HEK293 (cell line): ENCODE results near the gene VEGFB.

Experiments
- CTCF ChIA-PET: fragments of 350-600 bp; formaldehyde crosslinking; extraction: SDS; loops from one replicate; lab custom pipeline; 2021; ENCODE audit warnings: antibody characterized with exemption; lab: Yijun Ruan, JAX
- POLR2A ChIA-PET: fragments of 300-600 bp; formaldehyde crosslinking; extraction: SDS; loops from one replicate; lab custom pipeline; 2020; ENCODE audit warnings: antibody characterized with exemption, inconsistent platforms; lab: Yijun Ruan, JAX
- H3K27ac ChIP-seq: fragments of 200-500 bp; sonication (Bioruptor generic); 2 replicates; pipeline ENCODE4 v1.5.1; 2014; ENCODE audit warnings: low read depth, low read length, control low read depth, inconsistent platforms; ENCODE audit errors: extremely low read depth
- H3K36me3 ChIP-seq, 2 experiments: fragments of 200-500 bp in 1 of 2; sonication (Bioruptor generic) in 1 of 2; 1 replicate in 1 of 2; 2 replicates in 1 of 2; pipeline ENCODE4 v1.5.1; 2014 to 2017; ENCODE audit warnings: inconsistent platforms in 2 of 2, low read length in 2 of 2; ENCODE audit not compliant: control insufficient read depth in 2 of 2, insufficient read depth in 1 of 2
- H3K4me1 ChIP-seq: fragments of 200-500 bp; sonication (Bioruptor generic); 2 replicates; pipeline ENCODE4 v1.5.1; 2014; ENCODE audit warnings: mild to moderate bottlenecking, low read length, inconsistent platforms; ENCODE audit not compliant: control insufficient read depth, insufficient read depth
- H3K4me3 ChIP-seq: 2 replicates; pipeline ENCODE4 v1.5.1; 2011; ENCODE audit warnings: low read depth, mild to moderate bottlenecking, control low read depth, low read length, moderate library complexity
- H3K9me3 ChIP-seq: fragments of 200-500 bp; sonication (Bioruptor generic); 2 replicates; pipeline ENCODE4 v1.5.1; 2014; ENCODE audit warnings: low read depth, low read length, inconsistent platforms; ENCODE audit not compliant: control insufficient read depth, insufficient read depth
- CTCF ChIP-seq: fragments of 450-650 bp; formaldehyde crosslinking; IDR thresholded peaks from 2 replicates; pipeline ENCODE4 v1.5.1; 2016; ENCODE audit warnings: missing biosample characterization, missing genetic modification characterization
- GLI2 ChIP-seq: fragments of 450-650 bp; formaldehyde crosslinking; IDR thresholded peaks from 2 replicates; pipeline ENCODE4; 2017; ENCODE audit warnings: missing biosample characterization, missing genetic modification characterization, low read depth, borderline replicate concordance
- GLIS1 ChIP-seq: fragments of 450-650 bp; formaldehyde crosslinking; IDR thresholded peaks from 2 replicates; pipeline ENCODE4 v1.5.1; 2016; ENCODE audit warnings: missing biosample characterization, missing genetic modification characterization
- GLIS2 ChIP-seq: fragments of 450-650 bp; formaldehyde crosslinking; IDR thresholded peaks from 2 replicates; pipeline ENCODE4 v1.5.1; 2016; ENCODE audit warnings: missing biosample characterization, missing genetic modification characterization
- HIC1 ChIP-seq: fragments of 450-650 bp; formaldehyde crosslinking; IDR thresholded peaks from 2 replicates; pipeline ENCODE4 v1.5.1; 2016; ENCODE audit warnings: missing biosample characterization, missing genetic modification characterization
- KLF1 ChIP-seq: fragments of 450-650 bp; formaldehyde crosslinking; IDR thresholded peaks from 2 replicates; pipeline ENCODE4 v1.5.1; 2016; ENCODE audit warnings: missing biosample characterization, missing genetic modification characterization
- KLF16 ChIP-seq: fragments of 450-650 bp; formaldehyde crosslinking; IDR thresholded peaks from 2 replicates; pipeline ENCODE4 v1.5.1; 2017; ENCODE audit warnings: missing biosample characterization, missing genetic modification characterization
- KLF9 ChIP-seq: fragments of 450-650 bp; formaldehyde crosslinking; IDR thresholded peaks from 2 replicates; pipeline ENCODE4 v1.5.1; 2016; ENCODE audit warnings: missing biosample characterization, missing genetic modification characterization, low read depth
- PBX3 ChIP-seq: sonication (generic); formaldehyde crosslinking; IDR thresholded peaks from 2 replicates; pipeline ENCODE4 v1.8.1; 2022; ENCODE audit warnings: mild to moderate bottlenecking, moderate library complexity, missing genetic modification reagents
- SP2 ChIP-seq: fragments of 450-650 bp; formaldehyde crosslinking; IDR thresholded peaks from 2 replicates; pipeline ENCODE4 v1.5.1; 2016; ENCODE audit warnings: missing biosample characterization, missing genetic modification characterization
- SP3 ChIP-seq: fragments of 450-650 bp; formaldehyde crosslinking; IDR thresholded peaks from 2 replicates; pipeline ENCODE4 v1.5.1; 2016; ENCODE audit warnings: missing biosample characterization, missing genetic modification characterization
- SP7 ChIP-seq: fragments of 450-650 bp; formaldehyde crosslinking; IDR thresholded peaks from 2 replicates; pipeline ENCODE4 v1.5.1; 2016; ENCODE audit warnings: missing biosample characterization, missing genetic modification characterization
- ZBTB10 ChIP-seq: fragments of 450-650 bp; formaldehyde crosslinking; IDR thresholded peaks from 2 replicates; pipeline ENCODE4 v1.5.1; 2016; ENCODE audit warnings: missing biosample characterization, missing genetic modification characterization
- ZBTB17 ChIP-seq: fragments of 450-650 bp; formaldehyde crosslinking; IDR thresholded peaks from 2 replicates; pipeline ENCODE4 v1.5.1; 2016; ENCODE audit warnings: missing biosample characterization, missing genetic modification characterization
- ZBTB20 ChIP-seq: fragments of 450-650 bp; formaldehyde crosslinking; IDR thresholded peaks from 2 replicates; pipeline ENCODE4 v1.5.1; 2016; ENCODE audit warnings: missing biosample characterization, missing genetic modification characterization
- ZBTB44 ChIP-seq: fragments of 450-650 bp; IDR thresholded peaks from 2 replicates; pipeline ENCODE4 v1.5.1; 2018; ENCODE audit warnings: missing biosample characterization, mild to moderate bottlenecking, missing genetic modification characterization
- ZBTB8A ChIP-seq: fragments of 450-650 bp; formaldehyde crosslinking; IDR thresholded peaks from 2 replicates; pipeline ENCODE4 v1.5.1; 2016; ENCODE audit warnings: missing biosample characterization, missing genetic modification characterization
- ZEB2 ChIP-seq: fragments of 450-650 bp; formaldehyde crosslinking; IDR thresholded peaks from 2 replicates; pipeline ENCODE4 v1.5.1; 2016; ENCODE audit warnings: missing biosample characterization, missing genetic modification characterization
- ZNF2 ChIP-seq: fragments of 450-650 bp; formaldehyde crosslinking; IDR thresholded peaks from 2 replicates; pipeline ENCODE4 v1.5.1; 2016; ENCODE audit warnings: missing biosample characterization, missing genetic modification characterization
- ZNF335 ChIP-seq: fragments of 450-650 bp; formaldehyde crosslinking; conservative IDR thresholded peaks from 2 replicates; pipeline ENCODE4 v1.5.1; 2016; ENCODE audit warnings: missing biosample characterization, missing genetic modification characterization
- ZNF398 ChIP-seq: fragments of 450-650 bp; formaldehyde crosslinking; IDR thresholded peaks from 2 replicates; pipeline ENCODE4 v1.5.1; 2017; ENCODE audit warnings: missing biosample characterization, missing genetic modification characterization
- ZNF558 ChIP-seq: fragments of 450-650 bp; formaldehyde crosslinking; IDR thresholded peaks from 2 replicates; pipeline ENCODE4 v1.5.1; 2016; ENCODE audit warnings: missing biosample characterization, missing genetic modification characterization
- ZNF561 ChIP-seq: fragments of 450-650 bp; IDR thresholded peaks from 2 replicates; pipeline ENCODE4 v1.5.1; 2018; ENCODE audit warnings: missing biosample characterization, missing genetic modification characterization, borderline replicate concordance
- ZNF600 ChIP-seq: fragments of 450-650 bp; formaldehyde crosslinking; IDR thresholded peaks from 2 replicates; pipeline ENCODE4 v1.5.1; 2016; ENCODE audit warnings: missing biosample characterization, missing genetic modification characterization
- ZSCAN23 ChIP-seq: fragments of 450-650 bp; formaldehyde crosslinking; IDR thresholded peaks from 2 replicates; pipeline ENCODE4 v1.5.1; 2016; ENCODE audit warnings: missing biosample characterization, missing genetic modification characterization
- ZXDB ChIP-seq: fragments of 450-650 bp; formaldehyde crosslinking; IDR thresholded peaks from 2 replicates; pipeline ENCODE4 v1.5.1; 2016; ENCODE audit warnings: missing biosample characterization, missing genetic modification characterization

Gene VEGFB

GRCh38 chr11:64233913-64234586 is at the start of gene VEGFB:
TSS of gene VEGFB (plus strand) at chr11:64234584. CDS start at chr11:64234834, 250 bp downstream.
- Histone ChIP-seq H3K36me3 (peaks cover 0 to 31% of the 10 kb centered on the region in 2 experiments; a peak in 1 of 3 replicates), H3K27ac (peak within 1 kb of the TSS; percentile 68; the same call in 1 of the 2 replicates), H3K4me1 (no peaks in the 10 kb centered on the region), H3K9me3 (no peaks in the 10 kb centered on the region), H3K4me3 (peak within 1 kb of the TSS; percentile 43)
- CTCF ChIA-PET, result interaction anchor here (1.2 kb wide), 1 partner anchor 36 kb away, joined by 3 read pairs; no protein-coding TSS in a partner anchor
- POLR2A ChIA-PET, result interaction anchor here (2.6 to 3.5 kb wide), 2 partner anchors 11 to 49 kb away, joined by 8 to 18 read pairs; partner anchors contain the start of gene STIP1
- TF ChIP-seq KLF1, result peak; percentile 26; the same call in 1 of the 2 replicates
- TF ChIP-seq ZNF558 (tag by site-specific recombination), result no peak
- 0 out of 2 replicates have a peak, but pooled peaks have one; percentile 17 for TF ChIP-seq ZNF600 (tag by site-specific recombination)
- TF ChIP-seq ZBTB17 (tag by site-specific recombination), result peak; percentile 66
- no peak for TF ChIP-seq GLI2
- peak; percentile 46; the same call in 1 of the 2 replicates for TF ChIP-seq KLF9
- peak; percentile 39; the same call in 1 of the 2 replicates for TF ChIP-seq SP7 (tag by site-specific recombination)
- TF ChIP-seq CTCF, result peak; percentile 22; the same call in 1 of the 2 replicates
- TF ChIP-seq PBX3 (CRISPR knock-in tag), result no peak
- 0 out of 2 replicates have a peak, but pooled peaks have one; percentile 41 for TF ChIP-seq HIC1
- peak; percentile 46 for TF ChIP-seq SP2 (tag by site-specific recombination)
- peak; percentile 74 for TF ChIP-seq GLIS2 (tag by site-specific recombination)
- TF ChIP-seq ZBTB10 (tag by site-specific recombination), result peak; percentile 72
- no peak for TF ChIP-seq ZSCAN23 (tag by site-specific recombination)
- TF ChIP-seq ZNF2, result 0 out of 2 replicates have a peak, but pooled peaks have one; percentile 32
- TF ChIP-seq KLF16 (tag by site-specific recombination), result no peak
- TF ChIP-seq SP3 (tag by site-specific recombination), result peak; percentile 69
- peak; percentile 58; the same call in 1 of the 2 replicates for TF ChIP-seq ZBTB8A (tag by site-specific recombination)
- TF ChIP-seq ZEB2 (tag by site-specific recombination), result peak; percentile 74; the same call in 1 of the 2 replicates
- no peak for TF ChIP-seq ZBTB44 (tag by site-specific recombination)
- TF ChIP-seq ZBTB20 (tag by site-specific recombination), result peak; percentile 43; the same call in 1 of the 2 replicates
- peak; percentile 89 for TF ChIP-seq ZNF335 (tag by site-specific recombination)
- 0 out of 2 replicates have a peak, but pooled peaks have one; percentile 50 for TF ChIP-seq ZNF561 (tag by site-specific recombination)
- TF ChIP-seq ZXDB, result peak; percentile 60; the same call in 1 of the 2 replicates
- TF ChIP-seq ZNF398, result peak; percentile 27; the same call in 1 of the 2 replicates
- TF ChIP-seq GLIS1 (tag by site-specific recombination), result peak; percentile 44; the same call in 1 of the 2 replicates
